GM04504 (cell line): ENCODE results near the gene TICRR.

Source experiments
- DNase-seq: peaks from one replicate; pipeline ENCODE4 v3.0.0-alpha.2; 2012; ENCODE audit warnings: low read depth

TICRR gene

DNA sequence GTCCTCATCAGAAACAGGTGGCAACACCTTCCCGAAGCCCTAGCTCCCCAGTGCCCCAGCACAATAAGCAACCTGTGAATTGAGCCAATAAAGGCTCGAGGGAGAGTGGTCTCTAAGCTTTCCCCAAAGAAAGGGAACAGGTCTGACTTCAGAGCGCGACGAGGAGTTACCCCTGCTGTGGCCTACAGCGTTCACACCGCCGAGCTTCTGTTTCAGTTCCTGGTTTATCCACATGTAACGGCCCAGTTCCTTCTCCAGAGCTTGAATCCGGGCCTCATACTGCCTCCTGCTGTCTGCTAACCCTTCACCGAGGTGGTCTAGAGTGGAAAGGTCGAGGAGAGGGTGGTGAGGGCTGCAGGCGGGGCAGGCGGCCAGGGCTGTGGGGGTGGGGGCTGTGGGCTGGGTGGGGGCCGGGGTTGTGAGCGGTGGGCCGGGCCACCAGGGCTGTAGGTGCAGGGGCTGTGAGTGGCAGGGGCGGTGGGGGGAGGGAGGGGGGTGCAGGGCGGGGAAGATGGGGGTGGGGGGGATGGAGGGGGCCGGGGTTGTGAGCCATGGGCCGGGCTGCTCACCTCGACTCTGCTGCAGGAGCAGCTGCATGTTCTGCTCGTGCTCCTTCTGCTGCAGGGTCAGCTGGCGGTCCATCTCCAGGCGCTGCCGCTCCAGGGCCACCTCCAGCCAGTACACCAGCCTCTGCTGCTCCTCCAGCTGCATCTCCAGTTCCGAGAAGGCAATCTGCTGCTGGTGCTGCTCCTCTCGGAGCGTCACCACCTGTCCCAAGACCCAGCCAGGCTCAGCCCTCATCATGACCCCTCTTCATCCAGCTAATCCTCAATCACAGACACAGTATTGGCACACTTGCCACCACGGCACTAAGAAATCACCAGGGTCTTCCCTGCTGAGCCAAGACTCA is 53.8 kb downstream of the TICRR start:
- no peak for DNase-seq

DNA sequence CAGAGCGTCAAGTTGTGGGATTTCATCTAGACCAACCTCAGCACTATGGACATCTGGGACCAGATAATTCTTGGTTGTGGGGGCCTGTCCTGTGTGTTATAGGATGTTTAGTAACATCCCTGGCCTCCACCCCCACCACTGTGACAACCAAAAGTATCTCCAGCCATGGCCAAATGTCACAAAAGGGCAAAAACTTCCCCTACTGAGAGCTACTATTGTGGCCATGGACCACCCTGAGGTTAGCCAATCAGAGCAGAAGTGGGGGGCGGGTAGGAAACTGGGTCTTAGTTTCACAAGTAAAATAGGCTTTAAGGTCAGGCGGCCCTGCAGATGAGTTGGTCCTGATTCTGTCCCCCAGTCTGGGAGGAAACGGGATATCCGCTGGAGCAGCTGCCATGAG is 54.6 kb downstream of the TICRR start:
- DNase-seq, result no peak

DNA sequence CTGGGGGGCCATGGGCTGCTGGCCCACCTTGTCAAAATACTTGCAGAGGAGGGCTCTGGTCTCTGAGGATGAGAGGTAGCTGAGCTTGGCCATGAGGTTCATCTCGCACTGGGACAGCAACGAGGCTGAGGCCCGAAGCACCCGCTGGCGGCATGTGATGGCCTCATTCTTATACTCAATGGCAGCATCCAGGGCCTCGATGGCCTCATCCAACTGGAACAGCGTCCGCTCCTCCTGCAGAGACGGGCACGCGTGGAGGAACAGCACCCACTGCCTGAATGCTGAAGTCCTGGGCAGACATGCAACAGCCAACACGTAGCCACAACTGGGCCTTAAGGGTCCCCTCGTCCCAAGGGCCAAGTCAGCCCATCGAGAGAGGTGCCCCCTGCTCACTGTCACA is 55.0 kb downstream of the TICRR start:
- DNase-seq, result no peak

DNA sequence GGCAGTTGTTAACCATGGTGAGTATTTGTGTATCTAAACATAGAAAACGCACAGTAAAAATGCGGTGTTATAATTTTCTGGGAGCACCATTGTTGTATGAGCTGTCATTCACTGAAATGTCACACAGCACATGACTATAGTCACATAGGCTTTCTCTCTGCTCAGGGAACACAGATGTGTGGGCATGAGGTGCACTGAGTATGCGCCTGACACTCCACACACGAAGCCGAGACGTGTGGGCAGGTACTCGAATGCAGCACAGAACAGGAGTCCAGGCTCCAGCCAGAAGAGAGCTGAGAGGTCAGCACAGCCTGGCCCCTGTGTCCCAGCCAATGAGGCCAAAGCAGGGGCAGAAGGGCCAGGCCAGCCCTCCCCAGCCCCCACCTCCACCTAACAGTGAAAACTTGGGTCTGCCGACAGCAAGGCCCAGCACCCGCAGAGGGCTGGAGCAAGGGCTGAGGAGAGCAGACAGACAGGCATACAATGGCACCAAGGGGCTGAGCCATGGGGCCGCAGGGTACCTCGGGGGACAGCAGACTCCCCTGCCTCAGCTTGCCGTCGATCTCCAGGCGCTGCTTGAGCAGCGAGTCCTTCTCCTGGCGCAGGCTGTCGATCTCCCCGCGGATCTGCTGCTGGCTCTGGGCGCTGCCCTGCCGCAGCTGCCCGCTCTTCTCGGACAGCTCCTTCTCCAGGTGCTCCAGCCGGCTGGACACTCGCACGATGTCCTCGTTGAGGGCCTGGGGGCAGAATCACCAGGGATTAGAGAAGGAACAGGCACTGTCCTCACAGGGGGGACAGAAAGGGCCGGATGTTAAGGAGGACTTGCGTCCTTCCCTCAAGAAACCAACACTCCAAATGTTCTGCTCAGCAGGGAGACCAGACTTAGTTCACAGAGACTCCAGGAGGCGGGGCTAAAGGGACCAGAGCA is 56.0 kb downstream of the TICRR start:
- DNase-seq, result no peak

DNA sequence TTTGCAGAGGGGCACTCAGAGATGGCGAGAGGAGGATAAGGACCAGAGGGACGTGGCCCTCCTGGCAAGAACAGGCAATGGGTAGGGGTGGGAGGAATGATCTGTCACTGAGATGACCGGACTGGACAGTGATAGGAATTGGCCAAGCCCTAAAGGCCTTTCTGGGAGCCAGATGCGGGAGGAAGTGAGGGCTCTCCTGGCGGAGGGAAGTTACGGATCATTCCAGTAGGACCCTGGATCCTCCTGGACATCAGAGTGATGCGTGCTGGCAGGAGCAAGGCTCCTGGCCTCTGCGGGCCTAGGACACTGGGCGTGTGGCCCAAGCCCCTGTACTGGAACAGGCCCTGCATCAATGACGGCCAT is 56.6 kb downstream of the TICRR start:
- DNase-seq, result no peak

DNA sequence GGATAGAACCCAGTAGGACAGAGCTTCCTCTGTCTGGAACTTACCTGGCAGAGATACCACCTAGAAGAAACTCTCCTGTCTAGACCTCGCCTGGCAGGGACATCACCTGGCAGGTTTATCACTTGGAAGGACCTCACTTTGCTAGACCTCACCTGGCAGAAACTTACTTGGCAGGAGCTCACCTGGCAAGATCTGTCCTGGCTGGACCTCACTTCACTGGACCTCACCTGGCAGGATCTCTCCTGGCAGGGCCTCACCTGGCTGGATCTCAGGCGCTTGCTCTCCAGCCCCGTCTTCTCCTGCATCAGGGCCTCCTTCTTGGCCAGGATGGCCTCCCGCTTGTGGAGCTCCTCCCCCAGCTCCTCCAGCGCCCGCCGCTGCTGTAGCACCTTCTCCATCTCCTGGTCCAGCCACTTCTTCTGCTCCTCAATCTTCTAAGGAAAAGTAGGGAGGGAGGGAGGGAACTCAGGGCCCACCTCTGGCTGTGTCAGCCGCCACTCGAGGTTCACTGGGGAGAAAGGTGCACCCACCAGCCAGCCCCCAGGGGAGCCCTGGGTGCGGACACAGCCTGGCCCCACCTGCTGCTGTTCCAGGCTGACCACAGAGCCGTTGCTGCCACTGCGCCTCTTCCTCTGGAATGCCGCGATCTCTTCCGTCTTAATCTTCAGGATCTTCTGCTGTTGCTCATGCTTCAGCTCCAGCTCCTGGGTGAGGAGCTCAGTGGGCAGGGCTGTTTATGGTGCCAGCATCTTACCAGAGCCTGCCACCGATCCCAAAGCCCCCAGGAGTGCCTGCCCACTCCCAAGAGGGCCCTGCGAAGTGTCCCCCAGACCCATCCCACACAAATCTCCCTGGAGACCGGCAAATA is 57.5 kb downstream of the TICRR start:
- DNase-seq, result no peak

DNA sequence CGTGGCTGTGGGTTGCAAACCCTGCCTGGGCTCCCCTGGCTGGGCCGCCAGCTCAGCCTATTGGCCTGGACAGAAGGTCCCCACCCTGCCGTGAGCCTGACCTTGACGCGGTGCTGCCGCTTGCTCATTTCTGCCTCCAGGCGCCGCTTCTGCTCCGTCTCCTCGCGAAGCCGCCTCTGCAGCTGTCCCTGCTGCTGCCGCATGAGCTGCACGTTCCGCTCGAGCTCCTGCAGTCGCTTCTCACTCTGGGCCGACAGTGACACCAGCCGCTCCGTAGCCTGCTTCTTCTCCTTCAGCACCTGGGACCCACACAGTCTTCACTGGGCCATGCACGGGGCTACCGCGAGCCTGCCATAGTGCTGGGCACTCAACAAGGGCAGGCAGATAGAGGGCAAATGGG is 58.3 kb downstream of the TICRR start:
- DNase-seq, result no peak

DNA sequence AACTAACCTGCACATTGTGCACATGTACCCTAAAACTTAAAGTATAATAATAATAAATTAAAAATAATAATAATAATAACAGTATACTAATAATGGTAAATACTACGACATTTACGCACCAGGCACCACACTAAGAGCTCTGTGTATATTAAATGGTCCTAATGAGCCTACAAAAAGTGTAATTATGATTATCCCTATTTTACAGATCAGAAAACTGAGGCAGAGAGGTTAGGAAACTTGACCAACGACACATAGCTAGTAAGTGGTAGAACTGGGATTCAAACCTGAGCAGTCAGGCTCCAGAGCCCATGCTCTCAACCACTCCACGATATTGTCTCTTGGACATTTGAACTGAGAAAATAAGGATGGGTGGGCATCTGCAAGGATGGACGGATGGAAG is 65.0 kb downstream of the TICRR start:
- no peak for DNase-seq

DNA sequence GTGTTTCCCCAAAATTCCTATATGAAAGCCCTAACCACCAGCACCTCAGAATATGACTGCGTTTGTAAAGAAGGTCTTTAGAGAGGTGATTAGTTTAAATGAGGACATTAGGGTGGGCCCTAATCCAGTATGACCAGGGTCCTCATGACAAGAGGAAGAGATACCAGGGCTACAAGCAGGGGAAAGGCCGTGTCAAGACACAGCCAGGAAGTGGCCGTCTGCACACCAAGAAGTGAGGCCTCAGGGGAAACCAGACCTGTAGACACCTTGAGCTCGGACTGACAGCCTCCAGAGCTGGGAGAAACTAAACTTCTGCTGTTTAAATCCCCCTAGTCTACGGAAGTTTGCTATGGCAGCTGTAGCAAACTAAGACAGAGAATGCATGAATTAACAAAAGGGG is 65.8 kb downstream of the TICRR start:
- no peak for DNase-seq

DNA sequence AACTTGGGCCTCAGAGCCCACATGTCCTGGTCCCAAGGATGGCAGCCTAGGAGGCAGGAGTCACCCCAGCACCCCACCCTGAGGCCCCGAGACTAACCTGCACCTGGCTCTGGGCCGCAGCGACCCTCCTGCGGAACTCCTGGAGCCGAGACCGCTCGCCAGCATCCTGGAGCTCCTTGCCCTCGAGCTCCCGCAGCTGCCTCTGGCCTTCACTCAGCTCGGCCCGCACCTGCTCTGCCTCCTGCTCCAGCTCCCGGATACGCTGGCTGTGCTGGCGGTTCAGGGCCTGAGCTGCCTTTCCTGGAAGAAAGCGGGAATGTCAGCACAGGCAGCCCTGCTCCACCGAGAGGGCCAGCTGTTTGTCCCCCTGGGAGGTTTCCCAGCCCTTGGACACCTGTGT is 66.8 kb downstream of the TICRR start:
- no peak for DNase-seq

DNA sequence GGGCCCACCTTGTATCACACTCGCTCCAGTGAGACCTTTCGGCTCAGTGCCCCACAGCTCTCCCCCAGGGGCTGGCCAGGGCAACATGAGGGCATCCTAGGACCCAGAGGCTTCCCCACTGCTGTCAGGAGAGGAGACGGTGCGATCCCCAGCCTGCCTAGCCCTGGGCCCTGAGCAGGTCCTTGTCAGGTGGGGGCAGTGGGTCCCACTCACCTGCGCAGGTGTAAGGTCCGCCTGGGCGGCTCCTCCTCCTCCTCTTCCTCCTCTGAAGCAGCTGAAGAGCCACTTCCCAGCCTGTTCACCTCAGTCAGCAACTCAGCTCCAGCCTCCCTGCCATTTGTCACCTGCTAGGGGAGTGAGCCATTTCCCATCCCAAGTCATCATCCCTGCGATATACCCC is 70.4 kb downstream of the TICRR start:
- DNase-seq, result no peak

DNA sequence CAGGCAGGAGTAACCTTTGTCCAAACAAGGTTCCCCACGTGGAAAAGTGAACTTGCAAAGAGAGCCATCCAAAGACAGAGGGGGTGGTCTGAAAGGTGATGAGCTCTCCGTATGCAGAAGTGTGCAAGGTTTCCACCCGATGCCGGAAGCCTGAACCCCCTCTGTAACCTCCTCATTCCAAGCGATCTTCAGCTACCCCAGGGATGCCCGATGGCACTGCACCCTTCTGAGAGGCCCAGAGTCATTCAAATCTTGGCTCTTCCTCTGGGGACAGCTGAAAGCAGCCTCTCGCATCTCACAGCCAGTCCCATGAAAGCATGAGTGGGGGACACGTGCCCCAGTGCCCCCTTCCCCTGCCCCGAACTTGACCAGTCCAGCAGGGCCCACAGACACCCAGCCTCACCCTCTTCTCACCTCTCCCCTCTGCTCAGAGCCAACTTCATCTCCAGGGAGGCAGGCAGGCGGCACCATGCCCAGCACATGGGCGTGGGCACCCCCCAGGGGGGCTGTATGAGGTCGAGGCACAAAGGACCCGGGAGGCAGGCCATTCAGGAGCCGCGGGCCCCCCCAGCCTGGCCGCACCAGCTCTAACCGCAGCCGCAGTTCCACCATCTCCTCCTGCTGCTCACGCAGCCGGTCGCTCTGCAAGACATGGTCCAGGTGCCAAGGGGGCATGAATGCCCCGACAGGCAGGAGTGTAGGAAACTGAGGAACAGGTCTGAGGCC is 71.3 kb downstream of the TICRR start:
- no peak for DNase-seq

DNA sequence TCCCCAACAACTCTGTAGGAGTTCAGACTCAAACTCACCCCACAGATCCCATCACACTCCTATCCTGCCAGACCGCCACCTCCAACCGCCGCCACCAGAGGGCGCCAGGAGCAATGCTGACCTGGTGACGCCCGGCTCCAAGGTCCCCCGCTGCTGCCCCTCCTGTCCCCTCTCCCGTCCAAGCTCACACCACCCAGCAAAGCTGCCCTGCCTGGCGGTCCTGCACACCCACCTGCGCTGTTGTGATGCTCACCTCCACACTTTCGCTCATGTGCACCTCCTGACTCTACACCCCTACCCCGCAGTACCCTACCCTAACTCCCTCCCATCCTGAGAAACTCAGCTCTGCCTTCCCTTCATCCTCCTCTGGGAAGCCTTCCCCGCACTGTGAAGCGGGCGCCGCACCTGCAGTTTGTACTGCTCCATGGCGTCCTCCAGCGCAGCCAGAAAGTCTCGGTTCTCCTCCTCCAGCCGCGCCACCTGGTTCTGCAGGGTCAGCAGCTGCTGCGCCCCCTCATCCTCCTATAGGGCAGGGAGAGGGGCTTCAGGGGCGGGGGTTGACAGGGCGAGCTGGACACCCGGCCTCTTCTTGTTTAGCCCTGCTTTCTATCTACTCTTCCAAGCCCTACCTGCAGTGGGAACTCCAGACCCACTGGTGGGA is 72.1 kb downstream of the TICRR start:
- DNase-seq, result no peak

DNA sequence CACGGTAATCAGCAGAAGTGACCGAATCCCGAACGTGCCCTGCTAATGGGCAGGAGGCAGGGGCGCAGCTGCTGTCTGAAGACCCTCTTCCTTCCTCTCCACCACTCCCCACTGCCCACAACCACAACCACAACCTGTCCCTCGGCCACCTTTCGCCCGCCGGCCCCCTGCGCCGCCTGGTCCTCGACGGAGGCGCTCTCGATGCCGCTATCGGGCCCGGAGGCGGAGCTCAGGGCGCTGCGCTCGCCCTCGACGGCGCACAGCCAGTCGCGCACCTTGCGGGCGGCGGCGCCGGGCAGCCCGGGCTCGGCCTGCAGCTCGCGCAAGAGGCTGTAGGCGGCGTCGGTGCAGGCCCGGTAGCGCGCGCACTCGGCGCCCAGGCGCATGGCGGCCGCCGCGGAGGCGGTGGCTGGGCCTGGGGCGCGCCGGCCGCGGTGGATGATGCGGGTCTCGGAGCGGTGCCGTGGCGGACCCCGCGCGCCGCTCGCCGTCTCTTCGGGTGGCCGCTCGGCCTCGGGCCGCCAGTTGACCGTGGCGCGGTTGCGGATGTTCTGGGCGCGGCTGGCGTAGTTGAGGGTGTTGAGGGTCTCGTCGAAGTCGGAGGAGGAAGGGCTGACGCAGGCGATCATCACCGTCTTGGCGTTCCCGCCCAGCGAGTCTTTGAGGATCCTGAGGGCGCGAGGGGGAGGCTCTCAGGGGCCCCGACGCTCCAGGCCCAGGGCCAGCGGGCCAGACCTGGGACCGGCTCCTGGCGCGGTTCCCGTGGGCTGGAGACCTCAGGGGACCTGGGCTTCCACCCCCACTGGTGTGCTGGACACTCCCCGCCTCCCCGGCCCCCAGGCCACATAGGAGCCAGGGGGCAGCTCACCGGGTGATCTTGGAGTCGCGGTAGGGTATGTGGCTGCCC is 73.1 kb downstream of the TICRR start:
- DNase-seq, result no peak

DNA sequence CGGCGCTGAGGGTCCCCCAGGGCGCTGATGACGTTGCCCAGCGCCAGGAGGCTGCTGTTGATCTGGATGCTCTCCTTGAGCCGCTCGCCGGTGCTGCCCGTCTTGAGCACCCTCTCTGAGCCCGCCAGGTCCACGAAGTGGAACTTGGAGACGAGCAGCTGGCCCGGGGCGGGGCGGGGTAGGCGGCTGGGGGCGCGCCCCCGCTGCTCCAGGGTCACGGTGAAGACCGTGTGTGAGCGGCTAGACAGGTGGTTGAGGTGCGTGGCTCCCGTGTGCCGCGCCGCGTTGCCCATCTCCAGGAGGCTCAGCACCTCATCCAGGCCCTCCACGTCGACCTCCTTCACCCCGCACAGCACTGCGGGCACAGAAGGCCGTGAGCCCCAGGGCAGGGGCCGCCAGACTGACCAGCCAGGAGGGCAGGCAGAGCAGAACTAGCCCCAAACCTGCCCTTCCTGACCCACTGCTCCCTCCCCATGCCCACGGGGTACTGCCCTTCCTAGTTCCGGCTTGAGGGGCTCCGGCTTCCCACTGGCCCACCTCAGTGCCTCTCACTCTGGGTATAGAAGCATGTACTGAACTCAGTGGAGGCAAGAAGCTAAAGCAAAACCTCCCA is 73.8 kb downstream of the TICRR start:
- DNase-seq, result no peak

DNA sequence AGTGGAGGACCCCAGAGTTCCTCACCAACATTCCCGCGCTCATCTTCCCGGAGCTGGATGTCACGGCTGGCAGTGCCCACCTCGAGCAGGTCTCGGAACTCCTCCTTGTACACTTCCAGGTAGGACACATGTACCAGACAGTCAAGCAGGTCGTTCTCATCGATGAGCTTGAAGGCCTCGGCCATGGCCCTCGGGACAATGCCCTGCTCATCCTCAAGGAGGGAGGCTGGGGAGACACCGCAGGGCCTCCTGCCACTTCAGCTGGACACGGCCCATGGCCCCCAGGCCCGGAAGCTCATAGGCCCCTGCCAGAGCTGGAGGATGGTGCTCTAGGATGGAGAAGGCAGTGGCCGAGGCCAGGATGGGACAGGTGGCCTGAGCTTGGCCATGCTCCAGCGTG is 74.4 kb downstream of the TICRR start:
- no peak for DNase-seq

DNA sequence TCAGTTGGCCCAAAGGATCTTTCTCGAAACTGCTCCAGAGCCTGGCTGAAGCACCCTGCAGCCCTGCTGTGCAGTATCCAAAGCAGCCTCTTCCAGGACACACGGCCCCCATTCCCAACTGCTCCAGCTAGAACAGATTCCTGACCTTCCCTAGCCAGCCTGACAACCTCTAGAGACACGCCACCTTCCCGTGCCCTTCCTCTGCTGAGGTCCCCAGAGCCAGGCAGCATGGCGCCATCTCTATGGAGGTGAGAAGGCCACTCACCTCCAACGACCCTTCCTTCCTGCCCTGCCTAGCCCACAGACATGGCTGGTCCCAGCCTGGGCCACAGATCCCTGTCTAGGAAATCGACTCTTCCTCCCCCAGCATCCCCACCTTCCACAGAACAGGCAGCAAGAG is 76.9 kb downstream of the TICRR start:
- DNase-seq, result no peak

DNA sequence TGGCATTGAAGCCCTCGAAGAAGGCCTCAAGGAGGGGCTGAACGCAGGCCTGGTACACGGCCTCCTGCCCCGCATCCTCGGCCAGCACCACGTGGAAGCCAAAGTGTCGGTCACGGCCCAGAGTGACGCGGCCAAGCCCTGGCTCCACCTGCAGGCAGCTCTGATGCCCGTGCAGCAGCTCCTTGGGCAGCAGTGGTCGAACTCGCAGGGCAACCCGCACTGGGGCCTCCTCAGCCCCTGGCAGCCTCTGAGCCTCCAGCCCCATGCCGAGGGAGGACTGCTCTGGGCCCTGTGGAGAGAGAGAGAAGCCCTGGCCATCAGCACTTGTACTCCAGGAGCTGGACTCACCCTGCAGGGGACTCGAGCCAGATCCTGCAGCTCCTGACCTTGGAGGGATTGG is 77.4 kb downstream of the TICRR start:
- DNase-seq, result no peak

DNA sequence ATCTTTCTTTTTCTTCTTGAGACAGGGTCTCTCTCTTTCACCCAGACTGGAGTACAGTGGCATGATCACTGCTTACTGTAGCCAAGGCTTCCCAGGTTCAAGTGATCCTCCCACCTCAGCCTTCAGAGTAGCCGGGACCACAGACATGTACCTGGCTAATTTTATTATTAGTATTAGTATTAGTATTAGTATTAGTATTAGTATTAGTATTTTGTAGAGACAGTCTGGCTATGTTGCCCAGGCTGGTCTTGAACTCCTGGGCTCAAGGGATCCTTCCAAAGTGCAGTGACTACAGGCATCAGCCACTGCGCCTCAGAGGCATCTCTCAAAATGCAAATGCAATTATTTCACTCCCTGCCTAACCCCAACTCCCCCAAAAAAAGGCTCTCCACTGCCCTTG is 78.3 kb downstream of the TICRR start:
- DNase-seq, result no peak
